Activated T-helper 2 cell treated with anti-CD3 and anti-CD28 coated beads, Interferon-gamma antibody, Interleukin-2, Interleukin-4, amounts not matched to agents 10 μg/mL and 5 μg/mL and 100 μg/mL, durations not matched to agents 14 hours and 24 hours and 36 hours (primary cell): ENCODE measurements around the gene TP63. TPM values are rescaled to one million over a fixed set of nuclear protein-coding genes. Genes with fewer than 3 reads are reported as not detected.
"Not testable (repeated sequence)": the region's sequence is repeated elsewhere in the genome, so short reads cannot be mapped to it uniquely, and the experiment has no call there.

ENCODE experiments used
- DNase-seq: peaks from one replicate; pipeline ENCODE4 v3.0.0; 2021; ENCODE audit warnings: low spot score
- H3K27ac Mint-ChIP-seq: one replicate; pipeline ENCODE4 v1.8.0; 2021; ENCODE audit warnings: mixed read lengths
- H3K27me3 Mint-ChIP-seq: one replicate; pipeline ENCODE4 v1.8.0; 2021; ENCODE audit warnings: low read depth, mixed read lengths
- H3K36me3 Mint-ChIP-seq: one replicate; pipeline ENCODE4 v1.8.0; 2021; ENCODE audit warnings: low read depth, mixed read lengths
- H3K4me1 Mint-ChIP-seq: one replicate; pipeline ENCODE4 v1.8.0; 2021; ENCODE audit warnings: low read depth, mixed read lengths
- H3K4me3 Mint-ChIP-seq: one replicate; pipeline ENCODE4 v1.8.0; 2021; ENCODE audit warnings: low read depth, mild to moderate bottlenecking, moderate library complexity, mixed read lengths
- H3K9me3 Mint-ChIP-seq: one replicate; pipeline ENCODE4 v1.8.0; 2021; ENCODE audit warnings: mixed read lengths
- intact Hi-C: fragments of 100-400 bp; cut with micrococcal nuclease; formaldehyde crosslinking; loops from one replicate; pipeline ENCODE4 v1.15.1; 2023
- total RNA-seq: library from RNA; stranded (reverse); gene quantifications from 2 replicates; pipeline ENCODE4 v1.2.3, GENCODE V29; 2022

The TP63 gene
- 5.1 and 5.6 TPM in 2 replicates for total RNA-seq

DNA sequence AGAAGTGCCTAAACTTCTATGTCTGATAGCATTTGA, at the start of gene TP63:
TSS of gene TP63 (plus strand) at position 17 of the 36 bp plus-strand sequence. CDS start 127 bp downstream, outside the sequence.
- Mint-ChIP-seq H3K36me3 (peaks cover 10% of the 10 kb centered on the region), H3K4me3 (peak within 1 kb of the TSS; percentile 51), H3K4me1 (peaks cover 34% of the 10 kb centered on the region), H3K9me3 (no peaks in the 10 kb centered on the region), H3K27me3 (no peaks in the 10 kb centered on the region), H3K27ac (peak within 1 kb of the TSS; percentile 86)
- DNase-seq = no peak
- intact Hi-C loops = no loop called here

DNA sequence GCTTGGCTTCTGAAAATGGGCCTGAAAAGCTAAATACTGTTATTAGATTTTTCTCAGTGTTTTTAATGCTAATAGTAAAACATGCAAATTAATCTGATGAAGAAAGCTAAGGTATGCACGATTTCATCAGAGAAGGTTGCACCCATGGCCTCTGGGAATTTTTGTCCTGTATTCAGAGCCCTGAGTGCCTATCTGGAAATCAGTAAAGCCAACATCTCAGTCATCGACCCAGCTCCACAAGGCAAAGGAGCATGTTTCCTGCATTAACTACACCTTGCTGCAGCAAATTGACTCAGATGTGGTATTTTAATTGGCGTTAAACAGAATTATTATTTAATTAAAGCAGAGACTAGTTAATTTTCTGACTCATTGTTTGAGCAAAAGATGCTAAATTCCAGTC, 49.0 kb upstream of the TP63 start:
- no peak overlapping the region for H3K27ac Mint-ChIP-seq
- H3K9me3 Mint-ChIP-seq = peaks cover 6% of the 10 kb centered on the region
- no peak for DNase-seq
- intact Hi-C loops = no loop called here
- peaks cover 17% of the 10 kb centered on the region for H3K4me1 Mint-ChIP-seq
- H3K36me3 Mint-ChIP-seq = peaks cover 7% of the 10 kb centered on the region
- H3K4me3 Mint-ChIP-seq = no peak overlapping the region
- peaks cover 2% of the 10 kb centered on the region for H3K27me3 Mint-ChIP-seq

DNA sequence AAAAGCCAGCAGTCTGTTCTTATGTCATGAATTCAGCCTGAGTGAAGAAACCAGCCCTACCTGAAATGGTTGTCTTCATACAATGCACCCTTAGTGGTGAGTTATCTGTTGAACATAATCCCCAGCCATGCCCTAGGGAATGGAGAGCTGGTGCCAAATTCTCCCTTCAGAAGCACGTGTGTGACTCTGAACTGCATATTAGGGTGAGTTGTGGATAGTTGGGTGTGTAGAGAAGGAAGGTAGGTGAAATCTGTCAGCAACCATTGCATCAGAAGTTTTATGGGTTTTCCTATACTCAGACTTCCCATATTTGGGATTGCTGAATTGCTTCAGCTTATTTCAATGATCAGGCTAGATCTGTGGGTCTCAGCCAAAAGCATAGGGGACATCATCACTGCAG, 46.5 kb upstream of the TP63 start:
- H3K4me1 Mint-ChIP-seq = peaks cover 28% of the 10 kb centered on the region
- no peak for DNase-seq
- H3K27me3 Mint-ChIP-seq = peaks cover 2% of the 10 kb centered on the region
- H3K4me3 Mint-ChIP-seq = no peak overlapping the region
- no peak overlapping the region for H3K27ac Mint-ChIP-seq
- no peaks in the 10 kb centered on the region for H3K9me3 Mint-ChIP-seq
- peaks cover 3% of the 10 kb centered on the region for H3K36me3 Mint-ChIP-seq
- intact Hi-C loops = no loop called here

DNA sequence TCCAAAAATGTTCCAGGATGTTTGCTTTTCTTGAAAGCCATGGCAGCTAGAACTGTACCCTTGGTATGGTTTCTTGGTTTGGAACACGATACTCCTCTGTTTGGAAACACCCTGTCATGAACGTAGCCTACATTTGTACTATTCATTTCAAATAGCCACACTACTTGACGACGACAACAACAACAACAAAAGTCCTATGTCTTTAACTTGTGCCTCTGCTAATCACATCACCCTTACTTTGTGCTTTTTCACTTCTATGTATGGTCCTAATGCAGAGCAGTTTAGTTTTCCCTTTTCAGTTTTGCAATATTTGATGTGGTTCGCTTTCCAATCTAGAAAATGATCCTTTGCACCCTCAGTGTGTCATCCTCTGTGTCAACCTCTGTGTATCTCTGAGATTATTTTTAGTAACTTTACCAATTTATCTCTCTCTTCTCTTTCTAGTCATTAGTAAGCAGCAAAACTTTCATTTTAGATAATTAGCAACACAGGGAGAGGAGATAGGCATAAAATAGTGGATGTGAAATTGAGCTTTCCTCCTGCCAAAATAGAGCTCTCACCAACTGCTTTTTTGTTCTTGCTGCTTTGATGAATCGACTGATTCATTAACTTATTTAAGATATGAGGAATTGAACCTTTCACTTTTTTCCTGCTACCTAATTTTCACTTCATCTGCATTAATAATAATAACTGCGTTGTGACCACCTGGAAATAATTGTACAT, 44.1 kb upstream of the TP63 start:
- Mint-ChIP-seq H3K4me1 (peaks cover 28% of the 10 kb centered on the region), H3K9me3 (peaks cover 13% of the 10 kb centered on the region), H3K27me3 (peaks cover 2% of the 10 kb centered on the region), H3K36me3 (peaks cover 14% of the 10 kb centered on the region), H3K4me3 (no peak overlapping the region), H3K27ac (peak overlapping the region; percentile 64)
- intact Hi-C loops = loop anchor here (1.0 to 2.0 kb wide), 4 partner anchors 14 to 97 kb away; no protein-coding TSS in a partner anchor
- DNase-seq = no peak

DNA sequence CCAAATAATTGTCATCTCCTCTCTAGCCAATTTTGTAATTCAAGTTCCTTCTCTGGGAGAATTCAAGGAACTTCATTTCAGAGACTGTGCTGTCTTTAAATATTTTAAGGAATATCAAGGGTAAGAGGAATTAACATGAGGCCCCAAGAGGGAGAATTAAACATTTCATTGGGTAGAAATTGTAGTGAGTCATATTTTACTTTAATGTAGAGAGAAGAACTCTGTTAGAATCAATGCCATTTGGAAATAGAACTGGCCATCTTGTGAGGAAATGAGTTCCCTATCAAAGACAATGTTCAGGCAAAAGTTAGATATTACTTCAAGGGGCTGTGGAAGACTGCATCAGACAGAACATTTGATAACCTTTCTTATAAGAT, 43.5 kb upstream of the TP63 start:
- H3K9me3 Mint-ChIP-seq = peaks cover 19% of the 10 kb centered on the region
- H3K27ac Mint-ChIP-seq = peak overlapping the region; percentile 8
- peaks cover 2% of the 10 kb centered on the region for H3K27me3 Mint-ChIP-seq
- no peak for DNase-seq
- H3K4me1 Mint-ChIP-seq = peaks cover 28% of the 10 kb centered on the region
- H3K4me3 Mint-ChIP-seq = no peak overlapping the region
- H3K36me3 Mint-ChIP-seq = peaks cover 18% of the 10 kb centered on the region
- intact Hi-C loops = loop anchor here (1.0 to 2.0 kb wide), 4 partner anchors 15 to 97 kb away; no protein-coding TSS in a partner anchor

DNA sequence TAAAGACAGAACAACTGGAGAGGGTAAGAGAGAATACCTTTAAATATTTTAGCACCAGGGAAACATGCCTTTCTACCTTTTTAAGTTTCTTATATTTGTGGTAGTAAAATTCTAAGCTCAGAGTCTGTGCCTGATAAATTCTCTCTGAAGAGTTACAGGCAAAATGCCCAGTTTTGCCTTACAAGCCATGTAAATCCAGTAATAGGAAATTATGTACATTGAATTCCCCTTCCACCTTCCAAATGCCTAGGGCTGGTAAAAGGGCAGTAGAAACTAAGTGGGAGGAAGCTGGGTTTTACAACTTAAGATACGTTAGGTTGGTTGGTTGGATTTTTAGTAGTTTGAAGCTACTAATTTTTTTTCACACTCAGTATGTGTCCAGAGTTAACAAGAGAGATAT, 43.1 kb upstream of the TP63 start:
- H3K4me3 Mint-ChIP-seq = no peak overlapping the region
- H3K27ac Mint-ChIP-seq = no peak overlapping the region
- H3K27me3 Mint-ChIP-seq = peaks cover 2% of the 10 kb centered on the region
- H3K4me1 Mint-ChIP-seq = peaks cover 28% of the 10 kb centered on the region
- peaks cover 18% of the 10 kb centered on the region for H3K36me3 Mint-ChIP-seq
- no peak for DNase-seq
- H3K9me3 Mint-ChIP-seq = peaks cover 23% of the 10 kb centered on the region
- intact Hi-C loops = no loop called here

DNA sequence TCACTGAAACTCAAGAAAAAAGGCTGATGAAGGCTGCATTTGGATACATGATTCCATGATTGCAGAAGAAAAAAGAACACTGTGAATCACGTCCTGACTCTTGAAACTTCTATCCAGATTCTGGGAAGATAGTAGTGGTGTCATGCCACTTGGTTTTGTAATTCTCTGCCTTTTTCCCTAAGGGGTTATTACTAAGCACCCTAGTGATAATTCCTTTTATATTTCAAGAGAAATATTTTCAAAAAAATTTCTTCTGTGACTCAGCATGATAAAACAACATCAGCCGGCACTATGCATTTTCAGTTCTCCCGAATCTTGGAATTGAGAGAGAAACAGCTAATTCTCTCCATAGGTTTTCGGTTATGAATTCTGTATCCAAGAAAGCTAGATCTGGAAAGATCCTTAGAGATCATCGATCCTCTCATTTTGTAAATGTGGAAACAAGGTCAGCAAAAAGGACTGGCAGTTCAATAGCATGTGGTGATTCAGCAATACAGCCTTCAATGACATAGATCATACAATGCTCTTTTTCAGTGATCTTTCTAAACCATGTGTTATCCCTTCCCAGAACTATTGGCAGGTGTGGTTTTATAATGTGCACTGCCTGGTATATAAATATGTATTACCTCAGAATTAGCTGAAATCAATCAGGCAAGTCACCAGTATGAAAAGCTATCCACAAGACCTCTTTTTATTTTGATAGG, 42.6 kb upstream of the TP63 start:
- Mint-ChIP-seq H3K27ac (no peak overlapping the region), H3K9me3 (peaks cover 23% of the 10 kb centered on the region), H3K27me3 (peaks cover 2% of the 10 kb centered on the region), H3K4me3 (no peak overlapping the region), H3K4me1 (peaks cover 31% of the 10 kb centered on the region), H3K36me3 (peaks cover 18% of the 10 kb centered on the region)
- intact Hi-C loops = no loop called here
- no peak for DNase-seq

DNA sequence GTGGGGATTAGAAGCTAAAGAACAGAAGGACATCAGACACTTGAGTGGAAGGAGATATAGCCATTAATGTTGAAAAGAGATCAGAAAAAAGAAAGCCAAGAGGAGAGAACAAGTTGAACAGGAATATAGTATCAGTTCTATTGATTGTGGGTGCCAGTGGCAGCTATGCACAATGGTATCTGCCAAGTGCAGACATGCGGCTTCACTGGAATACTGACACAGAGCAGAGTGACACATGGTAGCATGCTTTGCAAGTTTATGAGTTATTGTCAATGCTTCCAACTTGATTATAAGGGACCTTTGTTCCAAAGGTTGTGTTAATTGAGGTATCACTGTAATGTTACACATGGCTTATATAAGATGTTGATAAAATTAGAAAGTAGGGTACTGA, 42.0 kb upstream of the TP63 start:
- H3K36me3 Mint-ChIP-seq = peaks cover 18% of the 10 kb centered on the region
- H3K9me3 Mint-ChIP-seq = peaks cover 23% of the 10 kb centered on the region
- no peak for DNase-seq
- peaks cover 31% of the 10 kb centered on the region for H3K4me1 Mint-ChIP-seq
- H3K4me3 Mint-ChIP-seq = no peak overlapping the region
- intact Hi-C loops = no loop called here
- peaks cover 2% of the 10 kb centered on the region for H3K27me3 Mint-ChIP-seq
- H3K27ac Mint-ChIP-seq = no peak overlapping the region

DNA sequence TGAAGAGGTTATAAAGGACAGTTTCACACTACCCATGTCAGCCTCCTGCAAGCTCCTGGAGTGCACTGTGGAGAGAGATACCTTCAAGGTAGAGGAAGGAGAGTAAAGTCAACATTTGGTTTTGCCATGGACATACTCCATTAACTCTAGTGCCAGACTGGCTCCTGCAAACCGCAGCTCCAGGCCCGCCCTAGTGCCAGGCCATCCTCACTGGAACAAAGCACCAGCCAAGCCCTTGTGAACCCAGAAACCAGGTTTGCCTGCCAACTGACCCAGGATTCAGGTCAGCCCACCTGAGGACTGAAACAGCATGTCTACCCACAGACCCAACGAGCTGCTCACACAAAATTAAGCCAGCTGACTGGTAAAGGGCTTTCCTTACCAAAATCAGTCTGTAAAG, 41.0 kb upstream of the TP63 start:
- no peak overlapping the region for H3K27ac Mint-ChIP-seq
- H3K4me3 Mint-ChIP-seq = no peak overlapping the region
- no peak for DNase-seq
- peaks cover 23% of the 10 kb centered on the region for H3K9me3 Mint-ChIP-seq
- intact Hi-C loops = no loop called here
- H3K27me3 Mint-ChIP-seq = no peaks in the 10 kb centered on the region
- H3K36me3 Mint-ChIP-seq = peaks cover 15% of the 10 kb centered on the region
- peaks cover 27% of the 10 kb centered on the region for H3K4me1 Mint-ChIP-seq

DNA sequence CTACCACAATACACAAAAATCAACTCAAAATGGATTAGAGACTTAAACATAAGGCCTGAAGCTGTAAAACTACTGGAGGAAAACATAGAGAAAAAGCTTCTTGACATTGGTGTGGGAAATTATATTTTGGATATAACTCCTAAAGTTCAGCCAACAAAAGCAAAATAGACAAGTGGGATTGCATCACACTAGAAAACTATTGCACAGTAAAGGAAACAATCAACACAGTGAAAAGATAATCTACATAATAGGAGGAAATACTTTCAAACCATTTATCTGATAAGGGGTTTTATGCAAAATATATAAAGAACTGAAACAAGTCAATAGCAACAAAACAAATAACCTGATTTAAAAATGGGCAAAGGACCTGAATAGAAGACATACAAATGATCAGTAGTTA, 37.6 kb upstream of the TP63 start:
- H3K9me3 Mint-ChIP-seq = peaks cover 23% of the 10 kb centered on the region
- H3K36me3 Mint-ChIP-seq = peaks cover 15% of the 10 kb centered on the region
- H3K27ac Mint-ChIP-seq = no peak overlapping the region
- peaks cover 6% of the 10 kb centered on the region for H3K4me1 Mint-ChIP-seq
- no peaks in the 10 kb centered on the region for H3K27me3 Mint-ChIP-seq
- H3K4me3 Mint-ChIP-seq = no peak overlapping the region
- intact Hi-C loops = no loop called here
- no peak for DNase-seq

DNA sequence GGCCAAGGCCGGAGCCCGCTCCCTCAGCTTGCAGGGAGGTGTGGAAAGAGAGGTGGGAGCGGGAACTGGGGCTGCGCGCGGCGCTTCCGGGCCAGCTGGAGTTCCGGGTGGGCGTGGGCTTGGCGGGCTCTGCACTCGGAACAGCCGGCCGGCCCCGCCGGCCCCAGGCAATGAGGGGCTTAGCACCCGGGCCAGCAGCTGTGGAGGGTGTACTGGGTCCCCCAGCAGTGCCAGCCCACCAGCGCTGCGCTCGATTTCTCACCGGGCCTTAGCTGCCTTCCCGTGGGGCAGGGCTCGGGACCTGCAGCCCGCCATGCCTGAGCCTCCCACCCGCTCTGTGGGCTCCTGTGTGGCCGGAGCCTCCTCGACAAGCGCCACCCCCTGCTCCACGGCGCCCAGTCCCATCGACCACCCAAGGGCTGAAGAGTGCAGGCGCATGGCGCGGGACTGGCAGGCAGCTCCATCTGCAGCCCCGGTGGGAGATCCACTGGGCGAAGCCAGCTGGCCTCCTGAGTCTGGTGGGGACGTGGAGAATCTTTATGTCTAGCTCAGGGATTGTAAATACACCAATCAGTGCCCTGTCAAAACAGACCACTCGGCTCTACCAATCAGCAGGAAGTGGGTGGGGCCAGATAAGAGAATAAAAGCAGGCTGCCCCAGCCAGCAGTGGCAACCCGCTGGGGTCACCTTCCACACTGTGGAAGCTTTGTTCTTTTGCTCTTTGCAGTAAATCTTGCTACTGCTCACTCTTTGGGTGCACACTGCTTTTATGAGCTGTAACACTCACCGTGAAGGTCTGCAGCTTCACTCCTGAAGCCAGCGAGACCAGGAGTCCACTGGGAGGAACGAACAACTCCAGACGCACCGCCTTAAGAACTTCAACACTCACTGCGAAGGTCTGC, 34.9 kb upstream of the TP63 start:
- H3K4me3 Mint-ChIP-seq, H3K27me3 Mint-ChIP-seq, DNase-seq, H3K36me3 Mint-ChIP-seq, H3K27ac Mint-ChIP-seq, intact Hi-C loops, H3K4me1 Mint-ChIP-seq: not testable (repeated sequence)
- peaks cover 15% of the 10 kb centered on the region for H3K9me3 Mint-ChIP-seq

DNA sequence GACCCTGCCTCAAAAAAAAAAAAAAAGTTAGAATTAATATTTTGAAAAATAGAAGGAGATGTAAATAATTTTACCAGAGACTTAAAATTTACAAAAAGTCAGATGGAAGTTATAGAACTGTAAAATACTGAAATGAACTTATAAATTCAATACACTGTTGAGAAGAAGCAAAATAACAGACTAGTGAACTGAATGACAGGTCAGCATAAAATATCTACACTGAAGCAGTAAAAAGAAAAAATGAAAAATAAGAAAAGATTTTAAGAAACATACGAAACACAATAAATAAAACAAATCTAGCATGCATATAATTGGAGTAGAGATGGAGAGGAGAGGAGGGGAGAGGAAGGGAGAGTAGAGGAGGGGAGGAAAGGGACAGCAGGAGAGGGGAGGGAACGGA, 33.3 kb upstream of the TP63 start:
- peaks cover 3% of the 10 kb centered on the region for H3K4me1 Mint-ChIP-seq
- H3K27me3 Mint-ChIP-seq = no peaks in the 10 kb centered on the region
- H3K4me3 Mint-ChIP-seq = no peak overlapping the region
- no peaks in the 10 kb centered on the region for H3K36me3 Mint-ChIP-seq
- DNase-seq = no peak
- H3K9me3 Mint-ChIP-seq = peaks cover 1% of the 10 kb centered on the region
- no peak overlapping the region for H3K27ac Mint-ChIP-seq
- intact Hi-C loops = no loop called here
